HepG2 (cell line): Measurements from ENCODE around the gene AGAP3. TPM values are rescaled to one million over a fixed set of nuclear protein-coding genes. Genes with fewer than 3 reads are reported as not detected.

Source experiments
- ASH2L ChIP-seq: fragments of 300-600, 200-600 bp; sonication (generic); IDR thresholded peaks from 2 replicates; pipeline ENCODE4 v1.7.0; 2017; ENCODE audit warnings: low read depth, mild to moderate bottlenecking, moderate library complexity, mixed read lengths, low read length; ENCODE audit not compliant: insufficient read length
- FIP1L1 ChIP-seq: fragments of 200-400 bp; formaldehyde crosslinking; IDR thresholded peaks from 2 replicates; pipeline ENCODE4 v1.6.1; 2018; ENCODE audit warnings: low read depth, mild to moderate bottlenecking, low read length, moderate library complexity, borderline replicate concordance; ENCODE audit not compliant: insufficient read depth
- HNRNPK ChIP-seq: fragments of 200-400 bp; formaldehyde crosslinking; IDR thresholded peaks from 2 replicates; pipeline ENCODE4 v1.6.1; 2018; ENCODE audit warnings: low read length, low read depth, moderate library complexity, mild to moderate bottlenecking; ENCODE audit not compliant: poor library complexity, severe bottlenecking
- HNRNPL ChIP-seq: fragments of 200-400 bp; formaldehyde crosslinking; IDR thresholded peaks from 2 replicates; pipeline ENCODE4 v1.6.1; 2017; ENCODE audit warnings: mild to moderate bottlenecking, low read depth, low read length
- IRF2 ChIP-seq: IDR thresholded peaks from 2 replicates; pipeline ENCODE4 v1.6.1; 2018; ENCODE audit warnings: missing genetic modification reagents, missing compliant biosample characterization
- KAT8 ChIP-seq: IDR thresholded peaks from 2 replicates; pipeline ENCODE4 v1.6.1; 2016; ENCODE audit warnings: missing genetic modification reagents, missing compliant biosample characterization
- RARA ChIP-seq: IDR thresholded peaks from 2 replicates; pipeline ENCODE4 v1.6.1; 2016; ENCODE audit warnings: missing genetic modification reagents, missing compliant biosample characterization
- ZBTB33 ChIP-seq: sonication (generic); formaldehyde crosslinking; IDR thresholded peaks from 2 replicates; pipeline ENCODE4 v1.4.0; 2020; ENCODE audit warnings: missing genetic modification reagents
- ZKSCAN1 ChIP-seq: fragments of 150-350 bp; IDR thresholded peaks from 2 replicates; pipeline ENCODE4 v1.6.1; 2014; ENCODE audit warnings: low read length
- ZNF142 ChIP-seq: sonication (generic); formaldehyde crosslinking; IDR thresholded peaks from 2 replicates; pipeline ENCODE4 v1.4.0; 2020; ENCODE audit warnings: missing genetic modification reagents
- ZNF34 ChIP-seq: sonication (generic); formaldehyde crosslinking; IDR thresholded peaks from 2 replicates; pipeline ENCODE4 v1.4.0; 2020; ENCODE audit warnings: mild to moderate bottlenecking, missing genetic modification reagents, borderline replicate concordance
- ZNF503 ChIP-seq: sonication (generic); formaldehyde crosslinking; IDR thresholded peaks from 2 replicates; pipeline ENCODE4 v1.4.0; 2020; ENCODE audit warnings: missing genetic modification reagents
- ZNF709 ChIP-seq: sonication (generic); formaldehyde crosslinking; IDR thresholded peaks from 2 replicates; pipeline ENCODE4 v1.5.0; 2020; ENCODE audit warnings: mild to moderate bottlenecking, missing genetic modification reagents
- polyA plus RNA-seq, 8 experiments: library from polyadenylated mRNA; depleted of rRNA in 3 of 8; stranded (reverse) in 7 of 8; unstranded in 1 of 8; fragments of >200 nt; fragmentation: Illumina TruSeq in 4 of 8; extraction: Trizol in 4 of 8; gene quantifications; 2 replicates each; pipeline versions ENCODE4 v1.2.1 to v1.2.3, GENCODE V29; 2011 to 2016; ENCODE audit warnings: low read depth in 4 of 8, missing spikeins in 1 of 8, mixed read lengths in 1 of 8; ENCODE audit not compliant: insufficient read depth in 1 of 8
- total RNA-seq, 5 experiments: library from RNA; depleted of rRNA; stranded (reverse); fragments of >200 nt; fragmentation: Illumina TruSeq; extraction: Trizol; gene quantifications; 2 replicates each; pipeline ENCODE4 v1.2.3, GENCODE V29; 2016; ENCODE audit warnings: low read depth in 1 of 5
- TF ChIP-seq, protein P1 (sequence below): sonication (generic); formaldehyde crosslinking; IDR thresholded peaks from 2 replicates; pipeline ENCODE4 v1.4.0; 2020; ENCODE audit warnings: mild to moderate bottlenecking, missing genetic modification reagents
- TF ChIP-seq, protein P2 (sequence below): sonication (generic); formaldehyde crosslinking; conservative IDR thresholded peaks from 2 replicates; pipeline ENCODE4 v1.4.0; 2020; ENCODE audit warnings: mild to moderate bottlenecking, missing genetic modification reagents, moderate library complexity

Gene AGAP3
- total and polyA plus RNA-seq, 2 of the 13 experiments (the other 11 are each of a cell fraction or from before 2014, with no cell fraction given): 31.3 to 61.4 TPM

DNA sequence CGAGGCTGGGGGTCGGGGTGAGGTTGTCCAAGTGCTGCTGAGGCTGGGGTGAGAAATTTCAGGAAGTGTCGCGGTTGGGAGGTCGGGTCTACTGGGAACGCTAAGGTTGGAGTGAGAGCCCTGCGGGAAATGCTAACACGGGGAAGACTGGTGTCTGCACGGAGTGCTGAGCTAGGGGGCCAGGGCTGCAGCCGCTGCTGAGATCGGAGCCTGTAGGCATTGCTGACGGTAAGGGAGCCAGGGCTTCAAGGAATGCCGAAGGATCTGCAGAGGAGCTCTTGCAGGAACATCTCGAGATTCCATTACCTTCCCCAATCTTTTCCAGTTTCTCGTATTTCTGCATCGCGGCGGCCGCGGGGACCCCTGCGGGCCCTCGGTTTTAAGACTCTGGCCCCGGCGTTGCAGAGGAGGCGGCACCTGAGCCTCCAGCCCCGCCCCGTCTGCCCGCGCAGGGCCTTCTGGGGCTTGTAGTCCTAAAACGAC lies 28.7 kb upstream of the AGAP3 start, which contains the start of gene CDK5 (continued):
- TF ChIP-seq, protein P1, sequence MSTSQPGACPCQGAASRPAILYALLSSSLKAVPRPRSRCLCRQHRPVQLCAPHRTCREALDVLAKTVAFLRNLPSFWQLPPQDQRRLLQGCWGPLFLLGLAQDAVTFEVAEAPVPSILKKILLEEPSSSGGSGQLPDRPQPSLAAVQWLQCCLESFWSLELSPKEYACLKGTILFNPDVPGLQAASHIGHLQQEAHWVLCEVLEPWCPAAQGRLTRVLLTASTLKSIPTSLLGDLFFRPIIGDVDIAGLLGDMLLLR (CRISPR knock-in tag): no peak
- peak; percentile 68 for TF ChIP-seq ASH2L
- TF ChIP-seq RARA: no peak
- TF ChIP-seq KAT8 (CRISPR knock-in tag): no peak
- no peak for TF ChIP-seq IRF2 (CRISPR knock-in tag)
- TF ChIP-seq ZNF503 (CRISPR knock-in tag): no peak
- no peak for TF ChIP-seq HNRNPK
- TF ChIP-seq ZNF34 (CRISPR knock-in tag): no peak
- no peak for TF ChIP-seq FIP1L1
- TF ChIP-seq, protein P2, sequence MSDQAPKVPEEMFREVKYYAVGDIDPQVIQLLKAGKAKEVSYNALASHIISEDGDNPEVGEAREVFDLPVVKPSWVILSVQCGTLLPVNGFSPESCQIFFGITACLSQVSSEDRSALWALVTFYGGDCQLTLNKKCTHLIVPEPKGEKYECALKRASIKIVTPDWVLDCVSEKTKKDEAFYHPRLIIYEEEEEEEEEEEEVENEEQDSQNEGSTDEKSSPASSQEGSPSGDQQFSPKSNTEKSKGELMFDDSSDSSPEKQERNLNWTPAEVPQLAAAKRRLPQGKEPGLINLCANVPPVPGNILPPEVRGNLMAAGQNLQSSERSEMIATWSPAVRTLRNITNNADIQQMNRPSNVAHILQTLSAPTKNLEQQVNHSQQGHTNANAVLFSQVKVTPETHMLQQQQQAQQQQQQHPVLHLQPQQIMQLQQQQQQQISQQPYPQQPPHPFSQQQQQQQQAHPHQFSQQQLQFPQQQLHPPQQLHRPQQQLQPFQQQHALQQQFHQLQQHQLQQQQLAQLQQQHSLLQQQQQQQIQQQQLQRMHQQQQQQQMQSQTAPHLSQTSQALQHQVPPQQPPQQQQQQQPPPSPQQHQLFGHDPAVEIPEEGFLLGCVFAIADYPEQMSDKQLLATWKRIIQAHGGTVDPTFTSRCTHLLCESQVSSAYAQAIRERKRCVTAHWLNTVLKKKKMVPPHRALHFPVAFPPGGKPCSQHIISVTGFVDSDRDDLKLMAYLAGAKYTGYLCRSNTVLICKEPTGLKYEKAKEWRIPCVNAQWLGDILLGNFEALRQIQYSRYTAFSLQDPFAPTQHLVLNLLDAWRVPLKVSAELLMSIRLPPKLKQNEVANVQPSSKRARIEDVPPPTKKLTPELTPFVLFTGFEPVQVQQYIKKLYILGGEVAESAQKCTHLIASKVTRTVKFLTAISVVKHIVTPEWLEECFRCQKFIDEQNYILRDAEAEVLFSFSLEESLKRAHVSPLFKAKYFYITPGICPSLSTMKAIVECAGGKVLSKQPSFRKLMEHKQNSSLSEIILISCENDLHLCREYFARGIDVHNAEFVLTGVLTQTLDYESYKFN (CRISPR knock-in tag): no peak
- TF ChIP-seq ZNF142 (CRISPR knock-in tag): no peak
- TF ChIP-seq ZNF709 (CRISPR knock-in tag): 0 out of 2 replicates have a peak, but pooled peaks have one; percentile 19
- no peak for TF ChIP-seq ZBTB33 (CRISPR knock-in tag)
- no peak for TF ChIP-seq ZKSCAN1
- TF ChIP-seq HNRNPL: 0 out of 2 replicates have a peak, but pooled peaks have one; percentile 14
